Osteocyte (in vitro differentiated cells): ENCODE results near the gene HSPA8. TPM values are rescaled to one million over a fixed set of nuclear protein-coding genes. Genes with fewer than 3 reads are reported as not detected.

Experiments
- DNase-seq: peaks from one replicate; pipeline ENCODE4 v3.0.0; 2021; ENCODE audit warnings: mixed read lengths; ENCODE audit not compliant: unreplicated experiment; ENCODE audit errors: extremely low spot score
- H3K27ac Mint-ChIP-seq: one replicate; pipeline ENCODE4 v1.8.0; 2021; ENCODE audit warnings: mild to moderate bottlenecking, mixed read lengths; ENCODE audit not compliant: unreplicated experiment
- H3K27me3 Mint-ChIP-seq: one replicate; pipeline ENCODE4 v1.8.0; 2021; ENCODE audit warnings: mixed read lengths; ENCODE audit not compliant: unreplicated experiment
- H3K36me3 Mint-ChIP-seq: one replicate; pipeline ENCODE4 v1.8.0; 2021; ENCODE audit warnings: mixed read lengths; ENCODE audit not compliant: unreplicated experiment
- H3K4me1 Mint-ChIP-seq: one replicate; pipeline ENCODE4 v1.8.0; 2021; ENCODE audit warnings: mixed read lengths; ENCODE audit not compliant: unreplicated experiment
- H3K4me3 Mint-ChIP-seq: one replicate; pipeline ENCODE4 v1.8.0; 2021; ENCODE audit warnings: mild to moderate bottlenecking, moderate library complexity, mixed read lengths; ENCODE audit not compliant: unreplicated experiment
- H3K9me3 Mint-ChIP-seq: one replicate; pipeline ENCODE4 v1.8.0; 2021; ENCODE audit warnings: mixed read lengths; ENCODE audit not compliant: unreplicated experiment
- CTCF ChIP-seq: fragments of 200-600 bp; sonication (generic); IDR thresholded peaks from 2 replicates; pipeline ENCODE4 v1.5.0; 2021; ENCODE audit warnings: antibody characterized with exemption, mild to moderate bottlenecking, moderate library complexity
- total RNA-seq: library from RNA; stranded (reverse); gene quantifications from 2 replicates; pipeline ENCODE4 v1.2.1, GENCODE V29; 2021

The HSPA8 gene
- total RNA-seq, 1 donor from 2014 or later, result 1,095 TPM

- no peak for TF ChIP-seq CTCF
- no peak overlapping the region for H3K4me3 Mint-ChIP-seq
- peaks cover 4% of the 10 kb centered on the region for H3K9me3 Mint-ChIP-seq
- H3K4me1 Mint-ChIP-seq, result peaks cover 14% of the 10 kb centered on the region
- H3K27ac Mint-ChIP-seq, result no peak overlapping the region
- no peaks in the 10 kb centered on the region for H3K27me3 Mint-ChIP-seq
- no peak for DNase-seq
- H3K36me3 Mint-ChIP-seq, result peaks cover 19% of the 10 kb centered on the region
These were observed 18.1 kb upstream of the HSPA8 start for GRCh38 chr11:123080015-123080414.

- no peaks in the 10 kb centered on the region for H3K4me1 Mint-ChIP-seq
- H3K27ac Mint-ChIP-seq, result no peak overlapping the region
- no peak for DNase-seq
- peaks cover 14% of the 10 kb centered on the region for H3K36me3 Mint-ChIP-seq
- H3K4me3 Mint-ChIP-seq, result no peak overlapping the region
- H3K9me3 Mint-ChIP-seq, result no peaks in the 10 kb centered on the region
- H3K27me3 Mint-ChIP-seq, result no peaks in the 10 kb centered on the region
- no peak for TF ChIP-seq CTCF
These were observed 14.5 kb upstream of the HSPA8 start for GRCh38 chr11:123076484-123076883.

GRCh38 chr11:123073343-123074057 lies 11.6 kb upstream of the HSPA8 start:
- Mint-ChIP-seq H3K9me3 (no peaks in the 10 kb centered on the region), H3K36me3 (peaks cover 15% of the 10 kb centered on the region), H3K27me3 (no peaks in the 10 kb centered on the region), H3K4me3 (no peak overlapping the region), H3K4me1 (peaks cover 8% of the 10 kb centered on the region), H3K27ac (peak overlapping the region; percentile 47)
- no peak for TF ChIP-seq CTCF
- DNase-seq, result no peak

GRCh38 chr11:123072762-123073161 lies 10.8 kb upstream of the HSPA8 start:
- DNase-seq, result no peak
- peaks cover 9% of the 10 kb centered on the region for H3K4me1 Mint-ChIP-seq
- no peaks in the 10 kb centered on the region for H3K9me3 Mint-ChIP-seq
- H3K36me3 Mint-ChIP-seq, result peaks cover 15% of the 10 kb centered on the region
- H3K27ac Mint-ChIP-seq, result no peak overlapping the region
- no peak for TF ChIP-seq CTCF
- no peak overlapping the region for H3K4me3 Mint-ChIP-seq
- H3K27me3 Mint-ChIP-seq, result no peaks in the 10 kb centered on the region

- no peak for DNase-seq
- no peaks in the 10 kb centered on the region for H3K27me3 Mint-ChIP-seq
- H3K4me1 Mint-ChIP-seq, result peaks cover 9% of the 10 kb centered on the region
- TF ChIP-seq CTCF, result no peak
- no peak overlapping the region for H3K27ac Mint-ChIP-seq
- H3K9me3 Mint-ChIP-seq, result no peaks in the 10 kb centered on the region
- peaks cover 15% of the 10 kb centered on the region for H3K36me3 Mint-ChIP-seq
- no peak overlapping the region for H3K4me3 Mint-ChIP-seq
These were observed 10.4 kb upstream of the HSPA8 start for GRCh38 chr11:123072332-123072761.
